Panc1 (cell line): Measurements from ENCODE around the gene MUC3A. TPM values are rescaled to one million over a fixed set of nuclear protein-coding genes. Genes with fewer than 3 reads are reported as not detected.
"Not testable (repeated sequence)": the region's sequence is repeated elsewhere in the genome, so short reads cannot be mapped to it uniquely, and the experiment has no call there.

Experiments used
- ATAC-seq: fragments of 200-7000 bp; cut with Tn5 transposase; 2 replicates; pipeline ENCODE4 v1.9.1; 2020; ENCODE audit warnings: mild to moderate bottlenecking, moderate library complexity
- BruUV-seq: library from RNA; stranded (reverse); fragments of 400-500 nt; replicated peaks from 2 replicates; lab custom pipeline; 2021; lab: Mats Ljungman, UMichigan
- CTCF ChIA-PET: fragments of 300-600 bp; sonication (Branson Sonifier 250); formaldehyde crosslinking; loops from one replicate; lab custom pipeline; 2022; ENCODE audit warnings: antibody characterized with exemption; lab: Charles Lee
- POLR2A ChIA-PET: fragments of 300-600 bp; sonication (Branson Sonifier 250); formaldehyde crosslinking; loops from one replicate; lab custom pipeline; 2022; ENCODE audit warnings: antibody characterized with exemption; lab: Charles Lee
- DNase-seq: peaks from one replicate; pipeline ENCODE4 v3.0.0-alpha.2; 2010; ENCODE audit warnings: low read depth, low spot score
- H3K27ac ChIP-seq: 2 replicates; pipeline ENCODE4 v1.5.1; 2011; ENCODE audit warnings: mild to moderate bottlenecking, low read length, inconsistent platforms
- H3K27me3 ChIP-seq: fragments of 200-500 bp; sonication (Bioruptor generic); 2 replicates; pipeline ENCODE4 v1.6.0; 2014; ENCODE audit warnings: low read length, inconsistent platforms; ENCODE audit not compliant: control insufficient read depth, insufficient read depth
- H3K36me3 ChIP-seq: fragments of 200-500 bp; sonication (Bioruptor generic); 2 replicates; pipeline ENCODE4 v1.5.1; 2014; ENCODE audit warnings: inconsistent platforms, mild to moderate bottlenecking, low read length, moderate library complexity; ENCODE audit not compliant: control insufficient read depth, insufficient read depth
- H3K4me1 ChIP-seq: 2 replicates; pipeline ENCODE4 v1.5.1; 2011; ENCODE audit warnings: inconsistent platforms, mild to moderate bottlenecking, low read length, moderate library complexity; ENCODE audit not compliant: control insufficient read depth, insufficient read depth
- H3K4me3 ChIP-seq, 2 experiments: 2 replicates each; pipeline ENCODE4 v1.5.1; 2011 to 2012; ENCODE audit warnings: low read depth in 2 of 2, low read length in 2 of 2, mild to moderate bottlenecking in 2 of 2, inconsistent platforms in 1 of 2, moderate library complexity in 1 of 2
- H3K9me3 ChIP-seq: fragments of 200-500 bp; sonication (Bioruptor generic); 2 replicates; pipeline ENCODE4 v1.5.1; 2014; ENCODE audit warnings: low read depth, mild to moderate bottlenecking, inconsistent platforms, low read length, moderate library complexity; ENCODE audit not compliant: control insufficient read depth, insufficient read depth
- POLR2AphosphoS5 ChIP-seq: IDR thresholded peaks from 2 replicates; pipeline ENCODE4 v1.6.1; 2012; ENCODE audit warnings: mild to moderate bottlenecking, low read depth, low read length, moderate library complexity
- SIN3A ChIP-seq: IDR thresholded peaks from 2 replicates; pipeline ENCODE4 v1.6.1; 2012; ENCODE audit warnings: low read depth, mild to moderate bottlenecking, low read length, moderate library complexity, borderline replicate concordance; ENCODE audit not compliant: insufficient read depth
- TCF7L2 ChIP-seq: IDR thresholded peaks from 2 replicates; pipeline ENCODE4 v1.6.1; 2011; ENCODE audit warnings: mild to moderate bottlenecking, low read depth, low read length, inconsistent platforms
- in situ Hi-C: cut with HindIII; loops from 2 replicates; pipeline ENCODE4 v1.10.0; 2016; ENCODE audit warnings: low sequenced_read_pairs, low pct_unique_long_range_greater_than_20kb
- intact Hi-C: fragments of 100-400 bp; cut with micrococcal nuclease; formaldehyde crosslinking; loops from one replicate; pipeline ENCODE4 v1.10.0; 2022; ENCODE audit not compliant: unreplicated experiment
- total RNA-seq: library from RNA; stranded (reverse); gene quantifications from one replicate; pipeline ENCODE4 v1.2.1, GENCODE V29; 2021; ENCODE audit not compliant: unreplicated experiment
- TF ChIP-seq, protein P1 (sequence below): fragments of 450-650 bp; IDR thresholded peaks from 2 replicates; pipeline ENCODE4 v1.5.1; 2017; ENCODE audit warnings: mild to moderate bottlenecking
- TF ChIP-seq, protein P2 (sequence below), 2 experiments: IDR thresholded peaks; 2 replicates each; pipeline ENCODE4 v1.6.1; 2011 to 2012; ENCODE audit warnings: low read depth in 2 of 2, control low read depth in 1 of 2, low read length in 1 of 2, mild to moderate bottlenecking in 1 of 2, moderate library complexity in 1 of 2; ENCODE audit not compliant: insufficient read depth in 1 of 2

MUC3A gene
- total RNA-seq, 1 experiment from 2014 or later = 24.7 TPM

- H3K27me3 ChIP-seq, in situ Hi-C loops, H3K9me3 ChIP-seq, CTCF ChIA-PET, H3K27ac ChIP-seq, H3K4me3 ChIP-seq, POLR2A ChIA-PET, ATAC-seq, intact Hi-C loops, DNase-seq, H3K4me1 ChIP-seq, H3K36me3 ChIP-seq, BruUV-seq: not testable (repeated sequence)
These were observed 50.7 kb downstream of the MUC3A start for GRCh38 chr7:101000025-101000424.

- POLR2A ChIA-PET, DNase-seq, H3K4me1 ChIP-seq, intact Hi-C loops, CTCF ChIA-PET, BruUV-seq, ATAC-seq, H3K27me3 ChIP-seq, H3K4me3 ChIP-seq, H3K27ac ChIP-seq, H3K36me3 ChIP-seq, H3K9me3 ChIP-seq, in situ Hi-C loops: not testable (repeated sequence)
These were observed 53.0 kb downstream of the MUC3A start for GRCh38 chr7:101002333-101002732.

GRCh38 chr7:101007361-101007760 lies 58.0 kb downstream of the MUC3A start:
- DNase-seq, intact Hi-C loops, H3K4me3 ChIP-seq, H3K4me1 ChIP-seq, H3K27ac ChIP-seq, H3K36me3 ChIP-seq, in situ Hi-C loops, CTCF ChIA-PET, H3K27me3 ChIP-seq, ATAC-seq, H3K9me3 ChIP-seq, BruUV-seq, POLR2A ChIA-PET: not testable (repeated sequence)

- CTCF ChIA-PET = interaction anchor here (0.6 kb wide), 1 partner anchor 65 kb away, joined by 3 read pairs; no protein-coding TSS in a partner anchor
- ATAC-seq = no peak
- intact Hi-C loops = no loop called here
These were observed 60.3 kb downstream of the MUC3A start for GRCh38 chr7:101009629-101010028.

More at GRCh38 chr7:101009629-101010028, 60.3 kb downstream of the MUC3A start:
- BruUV-seq = no TSS peak
- Histone ChIP-seq H3K9me3 (no peaks in the 10 kb centered on the region), H3K36me3 (no peaks in the 10 kb centered on the region), H3K27me3 (no peaks in the 10 kb centered on the region), H3K4me3 (no peak overlapping the region), H3K4me1 (no peaks in the 10 kb centered on the region), H3K27ac (no peak overlapping the region)
- POLR2A ChIA-PET = no interaction called here
- TF ChIP-seq TCF7L2 (no peak), POLR2AphosphoS5 (no peak), SIN3A (no peak)
- TF ChIP-seq, protein P1, sequence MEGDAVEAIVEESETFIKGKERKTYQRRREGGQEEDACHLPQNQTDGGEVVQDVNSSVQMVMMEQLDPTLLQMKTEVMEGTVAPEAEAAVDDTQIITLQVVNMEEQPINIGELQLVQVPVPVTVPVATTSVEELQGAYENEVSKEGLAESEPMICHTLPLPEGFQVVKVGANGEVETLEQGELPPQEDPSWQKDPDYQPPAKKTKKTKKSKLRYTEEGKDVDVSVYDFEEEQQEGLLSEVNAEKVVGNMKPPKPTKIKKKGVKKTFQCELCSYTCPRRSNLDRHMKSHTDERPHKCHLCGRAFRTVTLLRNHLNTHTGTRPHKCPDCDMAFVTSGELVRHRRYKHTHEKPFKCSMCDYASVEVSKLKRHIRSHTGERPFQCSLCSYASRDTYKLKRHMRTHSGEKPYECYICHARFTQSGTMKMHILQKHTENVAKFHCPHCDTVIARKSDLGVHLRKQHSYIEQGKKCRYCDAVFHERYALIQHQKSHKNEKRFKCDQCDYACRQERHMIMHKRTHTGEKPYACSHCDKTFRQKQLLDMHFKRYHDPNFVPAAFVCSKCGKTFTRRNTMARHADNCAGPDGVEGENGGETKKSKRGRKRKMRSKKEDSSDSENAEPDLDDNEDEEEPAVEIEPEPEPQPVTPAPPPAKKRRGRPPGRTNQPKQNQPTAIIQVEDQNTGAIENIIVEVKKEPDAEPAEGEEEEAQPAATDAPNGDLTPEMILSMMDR = no peak
- TF ChIP-seq, protein P2, sequence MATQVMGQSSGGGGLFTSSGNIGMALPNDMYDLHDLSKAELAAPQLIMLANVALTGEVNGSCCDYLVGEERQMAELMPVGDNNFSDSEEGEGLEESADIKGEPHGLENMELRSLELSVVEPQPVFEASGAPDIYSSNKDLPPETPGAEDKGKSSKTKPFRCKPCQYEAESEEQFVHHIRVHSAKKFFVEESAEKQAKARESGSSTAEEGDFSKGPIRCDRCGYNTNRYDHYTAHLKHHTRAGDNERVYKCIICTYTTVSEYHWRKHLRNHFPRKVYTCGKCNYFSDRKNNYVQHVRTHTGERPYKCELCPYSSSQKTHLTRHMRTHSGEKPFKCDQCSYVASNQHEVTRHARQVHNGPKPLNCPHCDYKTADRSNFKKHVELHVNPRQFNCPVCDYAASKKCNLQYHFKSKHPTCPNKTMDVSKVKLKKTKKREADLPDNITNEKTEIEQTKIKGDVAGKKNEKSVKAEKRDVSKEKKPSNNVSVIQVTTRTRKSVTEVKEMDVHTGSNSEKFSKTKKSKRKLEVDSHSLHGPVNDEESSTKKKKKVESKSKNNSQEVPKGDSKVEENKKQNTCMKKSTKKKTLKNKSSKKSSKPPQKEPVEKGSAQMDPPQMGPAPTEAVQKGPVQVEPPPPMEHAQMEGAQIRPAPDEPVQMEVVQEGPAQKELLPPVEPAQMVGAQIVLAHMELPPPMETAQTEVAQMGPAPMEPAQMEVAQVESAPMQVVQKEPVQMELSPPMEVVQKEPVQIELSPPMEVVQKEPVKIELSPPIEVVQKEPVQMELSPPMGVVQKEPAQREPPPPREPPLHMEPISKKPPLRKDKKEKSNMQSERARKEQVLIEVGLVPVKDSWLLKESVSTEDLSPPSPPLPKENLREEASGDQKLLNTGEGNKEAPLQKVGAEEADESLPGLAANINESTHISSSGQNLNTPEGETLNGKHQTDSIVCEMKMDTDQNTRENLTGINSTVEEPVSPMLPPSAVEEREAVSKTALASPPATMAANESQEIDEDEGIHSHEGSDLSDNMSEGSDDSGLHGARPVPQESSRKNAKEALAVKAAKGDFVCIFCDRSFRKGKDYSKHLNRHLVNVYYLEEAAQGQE (IDR thresholded peaks at IDR 0.05; ENCODE audit: insufficient read depth in 1 of 2, low read depth in 2 of 2, low read length in 1 of 2) = no peak
- in situ Hi-C loops = no loop called here
- DNase-seq = no peak
